IMR-90 (cell line): Measurements from ENCODE around the gene POLR1C. TPM values are rescaled to one million over a fixed set of nuclear protein-coding genes. Genes with fewer than 3 reads are reported as not detected.

Experiments
- ATAC-seq: fragments of 200-7000 bp; cut with Tn5 transposase; 2 replicates; pipeline ENCODE4 v1.9.1; 2020; ENCODE audit warnings: low read depth, mild to moderate bottlenecking, moderate library complexity
- BruUV-seq: library from RNA; stranded (reverse); fragments of 400-500 nt; replicated peaks from 2 replicates; lab custom pipeline; 2021; lab: Mats Ljungman, UMichigan
- CTCF ChIA-PET: fragments of 300-600 bp; formaldehyde crosslinking; extraction: SDS; loops from one replicate; lab custom pipeline; 2021; ENCODE audit warnings: antibody characterized with exemption; lab: Yijun Ruan, JAX
- POLR2A ChIA-PET: fragments of 300-600 bp; sonication (Branson Sonifier 250); formaldehyde crosslinking; loops from one replicate; lab custom pipeline; 2022; ENCODE audit warnings: antibody characterized with exemption; ENCODE audit not compliant: unreplicated experiment; lab: Charles Lee
- DNase-seq: peaks from one replicate; pipeline ENCODE4 v3.0.0; 2013
- H2AFZ ChIP-seq: replicated peaks from 2 replicates; pipeline ENCODE3; 2013; ENCODE audit warnings: low read length, mild to moderate bottlenecking; ENCODE audit not compliant: poor library complexity
- H2AK5ac ChIP-seq: 2 replicates; pipeline ENCODE4 v1.6.1; 2013; ENCODE audit warnings: low read depth, low read length, inconsistent platforms
- H2AK9ac ChIP-seq: replicated peaks from 2 replicates; pipeline ENCODE3; 2013; ENCODE audit warnings: mild to moderate bottlenecking, low read depth, low read length, moderate library complexity; ENCODE audit not compliant: poor library complexity
- H2BK120ac ChIP-seq: 2 replicates; pipeline ENCODE4 v1.6.1; 2013; ENCODE audit warnings: low read depth, low read length, inconsistent platforms
- H2BK15ac ChIP-seq: 3 replicates; pipeline ENCODE4 v1.6.1; 2013; ENCODE audit warnings: low read depth, low read length, inconsistent platforms
- H2BK20ac ChIP-seq: 2 replicates; pipeline ENCODE4 v1.6.1; 2013; ENCODE audit warnings: low read depth, mild to moderate bottlenecking, inconsistent platforms, low read length, moderate library complexity
- H2BK5ac ChIP-seq: 2 replicates; pipeline ENCODE4 v1.6.1; 2013; ENCODE audit warnings: mild to moderate bottlenecking, low read depth, low read length, inconsistent platforms; ENCODE audit not compliant: poor library complexity, severe bottlenecking
- H3K14ac ChIP-seq: replicated peaks from 2 replicates; pipeline ENCODE4 v1.6.1; 2013; ENCODE audit warnings: low read depth, low read length, inconsistent platforms
- H3K18ac ChIP-seq: 2 replicates; pipeline ENCODE4 v1.6.1; 2013; ENCODE audit warnings: low read depth, low read length, control low read depth
- H3K23ac ChIP-seq: 2 replicates; pipeline ENCODE4 v1.6.1; 2013; ENCODE audit warnings: low read depth, low read length, inconsistent platforms
- H3K27ac ChIP-seq: 2 replicates; pipeline ENCODE4 v1.5.1; 2013; ENCODE audit warnings: mild to moderate bottlenecking, control low read depth, low read length; ENCODE audit not compliant: insufficient read depth
- H3K27me3 ChIP-seq: 2 replicates; pipeline ENCODE4 v1.6.1; 2013; ENCODE audit warnings: low read length; ENCODE audit not compliant: control insufficient read depth, insufficient read depth
- H3K36me3 ChIP-seq: 2 replicates; pipeline ENCODE4 v1.6.1; 2013; ENCODE audit warnings: low read length, mixed read lengths; ENCODE audit not compliant: control insufficient read depth, insufficient read depth
- H3K4ac ChIP-seq: 2 replicates; pipeline ENCODE4 v1.6.1; 2013; ENCODE audit warnings: low read depth, low read length, inconsistent platforms
- H3K4me1 ChIP-seq: 2 replicates; pipeline ENCODE4 v1.6.1; 2013; ENCODE audit warnings: low read length, mixed read lengths; ENCODE audit not compliant: control insufficient read depth, insufficient read depth
- H3K4me2 ChIP-seq: 2 replicates; pipeline ENCODE4 v1.6.1; 2013; ENCODE audit warnings: low read depth, mild to moderate bottlenecking, control low read depth, low read length, moderate library complexity
- H3K4me3 ChIP-seq: 2 replicates; pipeline ENCODE4 v1.5.1; 2013; ENCODE audit warnings: low read depth, mild to moderate bottlenecking, control low read depth, low read length, moderate library complexity; ENCODE audit not compliant: insufficient read depth
- H3K56ac ChIP-seq: 2 replicates; pipeline ENCODE4 v1.6.1; 2013; ENCODE audit warnings: low read length, inconsistent platforms; ENCODE audit not compliant: insufficient read depth; ENCODE audit errors: extremely low read depth
- H3K79me1 ChIP-seq, 2 experiments: 2 replicates each; pipeline ENCODE4 v1.6.1; 2013; ENCODE audit warnings: low read length in 2 of 2, inconsistent platforms in 1 of 2, low read depth in 1 of 2
- H3K9ac ChIP-seq: 2 replicates; pipeline ENCODE4 v1.6.1; 2013; ENCODE audit warnings: low read depth, low read length, control low read depth
- H3K9me1 ChIP-seq: 2 replicates; pipeline ENCODE4 v1.6.1; 2013; ENCODE audit warnings: low read length, inconsistent platforms; ENCODE audit not compliant: insufficient read depth
- H3K9me3 ChIP-seq: 2 replicates; pipeline ENCODE4 v1.6.1; 2013; ENCODE audit warnings: low read length; ENCODE audit not compliant: control insufficient read depth, insufficient read depth
- H4K20me1 ChIP-seq: 2 replicates; pipeline ENCODE4 v1.6.1; 2013; ENCODE audit warnings: low read length, inconsistent platforms; ENCODE audit not compliant: insufficient read depth
- H4K5ac ChIP-seq: 2 replicates; pipeline ENCODE4 v1.6.1; 2013; ENCODE audit warnings: mild to moderate bottlenecking, low read depth, low read length, control low read depth
- H4K8ac ChIP-seq, 2 experiments: 2 replicates each; pipeline ENCODE4 v1.6.1; 2013; ENCODE audit warnings: low read depth in 2 of 2, low read length in 2 of 2, control low read depth in 1 of 2, inconsistent platforms in 1 of 2
- H4K91ac ChIP-seq: 2 replicates; pipeline ENCODE4 v1.6.1; 2013; ENCODE audit warnings: low read depth, low read length, inconsistent platforms; ENCODE audit not compliant: insufficient read depth
- BHLHE40 ChIP-seq: fragments of 150-350 bp; IDR thresholded peaks from 2 replicates; pipeline ENCODE4 v1.6.1; 2016; ENCODE audit warnings: mild to moderate bottlenecking, low read depth, low read length
- CEBPB ChIP-seq: IDR thresholded peaks from 2 replicates; pipeline ENCODE4 v1.6.1; 2012; ENCODE audit warnings: low read depth, low read length, improper control_type of control experiment
- CHD1 ChIP-seq: IDR thresholded peaks from 2 replicates; pipeline ENCODE4 v1.6.1; 2012; ENCODE audit warnings: low read depth, low read length, improper control_type of control experiment
- CTCF ChIP-seq: conservative IDR thresholded peaks from 2 replicates; pipeline ENCODE4 v1.5.1; 2012; ENCODE audit warnings: mild to moderate bottlenecking, low read depth, low read length, improper control_type of control experiment
- FOS ChIP-seq: fragments of 150-350 bp; IDR thresholded peaks from 2 replicates; pipeline ENCODE4 v1.6.1; 2016; ENCODE audit warnings: low read depth, low read length
- MAFK ChIP-seq: IDR thresholded peaks from 2 replicates; pipeline ENCODE4 v1.6.1; 2012; ENCODE audit warnings: low read depth, low read length, improper control_type of control experiment
- MXI1 ChIP-seq: IDR thresholded peaks from 2 replicates; pipeline ENCODE4 v1.6.1; 2012; ENCODE audit warnings: low read depth, mild to moderate bottlenecking, low read length, moderate library complexity, borderline replicate concordance
- NFE2L2 ChIP-seq: fragments of 150-350 bp; IDR thresholded peaks from 2 replicates; pipeline ENCODE4 v1.6.1; 2016; ENCODE audit warnings: low read depth, mild to moderate bottlenecking, low read length
- POLR2A ChIP-seq: IDR thresholded peaks from 2 replicates; pipeline ENCODE4 v1.6.1; 2012; ENCODE audit warnings: mild to moderate bottlenecking, low read depth, low read length
- RAD21 ChIP-seq: IDR thresholded peaks from 2 replicates; pipeline ENCODE4 v1.6.1; 2012; ENCODE audit warnings: low read length, improper control_type of control experiment
- RCOR1 ChIP-seq: IDR thresholded peaks from 2 replicates; pipeline ENCODE4 v1.6.1; 2012; ENCODE audit warnings: mild to moderate bottlenecking, low read length, improper control_type of control experiment; ENCODE audit not compliant: insufficient replicate concordance
- RFX5 ChIP-seq: IDR thresholded peaks from 2 replicates; pipeline ENCODE4 v1.8.0; 2012; ENCODE audit warnings: low read depth, mild to moderate bottlenecking, low read length, moderate library complexity
- SMC3 ChIP-seq: fragments of 150-350 bp; IDR thresholded peaks from 2 replicates; pipeline ENCODE4 v1.6.1; 2016; ENCODE audit warnings: low read depth, mild to moderate bottlenecking, antibody characterized with exemption, low read length, moderate library complexity
- USF2 ChIP-seq: fragments of 150-350 bp; IDR thresholded peaks from 2 replicates; pipeline ENCODE4 v1.6.1; 2017; ENCODE audit warnings: mild to moderate bottlenecking, antibody characterized with exemption, low read length, low read depth
- WGBS, 2 experiments: methylation state at CpG; one replicate each; pipeline versions ENCODE4 v1.1.5 to v1.1.7; 2013; ENCODE audit warnings: missing lambda C conversion rate in 2 of 2; ENCODE audit not compliant: insufficient read length in 1 of 2; ENCODE audit errors: extremely low coverage in 2 of 2; 5-methylcytosine and 5-hydroxymethylcytosine counted together
- dilution Hi-C: fragments of 300-500 bp; cut with HindIII; formaldehyde crosslinking; loops from one replicate; pipeline ENCODE4 v1.14.3; 2018; ENCODE audit warnings: low sequenced_read_pairs; ENCODE audit not compliant: unreplicated experiment
- in situ Hi-C: fragments of 300-500 bp; cut with MboI; formaldehyde crosslinking; loops from 3 replicates; pipeline ENCODE4 v1.14.3; 2019; ENCODE audit warnings: low sequenced_read_pairs, inconsistent platforms, mixed read lengths
- intact Hi-C: fragments of 100-400 bp; cut with micrococcal nuclease; formaldehyde crosslinking; loops from 2 replicates; pipeline ENCODE4 v1.10.0; 2022
- polyA plus RNA-seq, 3 experiments: library from polyadenylated mRNA; depleted of rRNA; stranded (reverse); fragments of >200 nt; gene quantifications; 2 replicates each; pipeline ENCODE4 v1.2.3, GENCODE V29; 2012; ENCODE audit warnings: low replicate concordance in 1 of 3
- total RNA-seq: library from RNA; depleted of rRNA; stranded (reverse); fragments of >200 nt; gene quantifications from 2 replicates; pipeline ENCODE4 v1.2.3, GENCODE V29; 2012
- TF ChIP-seq, protein P1 (sequence below): fragments of 150-350 bp; IDR thresholded peaks from 2 replicates; pipeline ENCODE4 v1.6.1; 2016; ENCODE audit warnings: low read depth, mild to moderate bottlenecking, low read length, moderate library complexity, borderline replicate concordance

The POLR1C gene
- total and polyA plus RNA-seq, 2 of the 4 experiments (the other 2 are of a cell fraction), result 46.1 to 72.6 TPM

DNA sequence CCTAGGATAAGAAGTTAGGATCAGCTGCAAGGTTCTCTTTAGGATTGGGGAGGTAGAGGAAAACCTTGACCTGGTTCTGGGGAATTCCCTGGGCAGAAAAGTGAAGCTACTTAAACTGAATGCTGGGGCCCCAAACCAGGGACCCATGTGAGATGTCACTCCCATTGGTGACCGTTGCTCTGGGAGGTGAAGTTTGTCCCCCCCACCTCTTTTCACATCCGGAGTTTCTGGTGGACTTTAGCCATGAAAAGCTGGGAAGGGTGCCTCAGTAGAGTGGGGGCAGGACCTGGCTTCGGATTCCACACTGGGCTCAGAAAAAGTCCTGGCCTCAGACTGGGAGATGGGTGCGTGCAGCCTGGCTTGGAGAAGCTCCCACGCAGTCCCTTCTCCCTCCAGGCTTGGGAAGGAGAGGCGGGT is 26.4 kb upstream of the POLR1C start:
- no peak for DNase-seq
- no peak overlapping the region for H3K27ac ChIP-seq
- H3K36me3 ChIP-seq, result peaks cover 1% of the 10 kb centered on the region
- no TSS peak for BruUV-seq
- H3K9me1 ChIP-seq, result peaks cover 51% of the 10 kb centered on the region
- ChIA-PET POLR2A (no interaction called here), CTCF (interaction anchor here (1.5 kb wide), 1 partner anchor 17 kb away, joined by 6 read pairs; no protein-coding TSS in a partner anchor)
- H2BK20ac ChIP-seq, result no peak overlapping the region
- no peak overlapping the region for H3K4me3 ChIP-seq
- no peak for ATAC-seq
- H2BK120ac ChIP-seq, result no peak overlapping the region
- H2BK5ac ChIP-seq, result no peak overlapping the region
- no peak overlapping the region for H2BK15ac ChIP-seq
- H3K23ac ChIP-seq, result no peak overlapping the region
- H2AK5ac ChIP-seq, result no peak overlapping the region
- no peaks in the 10 kb centered on the region for H3K9me3 ChIP-seq
- WGBS, 2 experiments, result no CpG with 5 or more reads among the region's 6 CpGs
- peaks cover 27% of the 10 kb centered on the region for H3K4me1 ChIP-seq
- H4K20me1 ChIP-seq, result peaks cover 22% of the 10 kb centered on the region; the same call in 1 of the 2 replicates
- no peak overlapping the region for H3K14ac ChIP-seq
- in situ Hi-C loops, result loop anchor here (5.0 to 10.0 kb wide), 2 partner anchors 46 to 233 kb away; no protein-coding TSS in a partner anchor
- H4K8ac ChIP-seq, result no peak overlapping the region
- TF ChIP-seq NFE2L2, result no peak
- TF ChIP-seq, protein P1, sequence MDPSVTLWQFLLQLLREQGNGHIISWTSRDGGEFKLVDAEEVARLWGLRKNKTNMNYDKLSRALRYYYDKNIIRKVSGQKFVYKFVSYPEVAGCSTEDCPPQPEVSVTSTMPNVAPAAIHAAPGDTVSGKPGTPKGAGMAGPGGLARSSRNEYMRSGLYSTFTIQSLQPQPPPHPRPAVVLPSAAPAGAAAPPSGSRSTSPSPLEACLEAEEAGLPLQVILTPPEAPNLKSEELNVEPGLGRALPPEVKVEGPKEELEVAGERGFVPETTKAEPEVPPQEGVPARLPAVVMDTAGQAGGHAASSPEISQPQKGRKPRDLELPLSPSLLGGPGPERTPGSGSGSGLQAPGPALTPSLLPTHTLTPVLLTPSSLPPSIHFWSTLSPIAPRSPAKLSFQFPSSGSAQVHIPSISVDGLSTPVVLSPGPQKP, result no peak
- no peak for TF ChIP-seq CHD1
- TF ChIP-seq CTCF, result no peak
- no peak for TF ChIP-seq USF2
- TF ChIP-seq POLR2A, result no peak
- no peak for TF ChIP-seq CEBPB
- no peak for TF ChIP-seq BHLHE40
- no peak for TF ChIP-seq MAFK
- no peak for TF ChIP-seq RCOR1
- TF ChIP-seq FOS, result no peak
- no peak for TF ChIP-seq RAD21
- TF ChIP-seq RFX5, result no peak
- no peak for TF ChIP-seq MXI1
- no peak for TF ChIP-seq SMC3
- peaks cover 31 to 76% of the 10 kb centered on the region in 2 experiments for H3K79me1 ChIP-seq
- no peaks in the 10 kb centered on the region for H3K27me3 ChIP-seq
- dilution Hi-C loops, result no loop called here
- H3K56ac ChIP-seq, result no peak overlapping the region
- no peak overlapping the region for H3K4me2 ChIP-seq
- H4K91ac ChIP-seq, result no peak overlapping the region
- H3K18ac ChIP-seq, result no peak overlapping the region
- no peak overlapping the region for H2AK9ac ChIP-seq
- no peak overlapping the region for H3K4ac ChIP-seq
- no peak overlapping the region for H4K5ac ChIP-seq
- H2AFZ ChIP-seq, result no peak overlapping the region
- intact Hi-C loops, result no loop called here
- no peak overlapping the region for H3K9ac ChIP-seq
